HG03196 (cell line): Measurements from ENCODE around the gene SEPTIN7.

Experiments used
- ATAC-seq: cut with Tn5 transposase; IDR thresholded peaks from one replicate; pipeline ENCODE4 v1.9.1; 2021; ENCODE audit not compliant: unreplicated experiment

The SEPTIN7 gene

DNA sequence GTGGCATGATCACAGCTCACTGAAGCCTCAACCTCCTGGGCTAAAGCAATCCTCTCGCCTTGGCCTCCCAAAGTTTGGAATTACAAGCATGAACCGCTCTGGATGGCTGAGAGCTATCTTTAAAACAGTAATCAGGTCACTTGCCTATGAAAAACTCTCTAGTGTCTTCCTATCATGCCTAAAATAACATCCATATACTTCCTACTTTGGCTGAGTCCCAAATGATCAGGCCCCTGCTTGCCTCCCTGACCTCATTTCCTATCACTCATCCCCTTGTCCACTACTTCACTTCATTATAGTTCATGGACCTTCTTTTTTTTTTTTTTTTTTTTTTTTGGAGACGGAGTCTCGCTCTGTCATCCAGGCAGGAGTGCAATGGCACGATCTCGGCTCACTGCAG lies 28.0 kb downstream of the SEPTIN7 start:
- ATAC-seq, result no peak

GRCh38 chr7:35831208-35831607 lies 30.4 kb downstream of the SEPTIN7 start:
- no peak for ATAC-seq

GRCh38 chr7:35839860-35840854 lies 39.3 kb downstream of the SEPTIN7 start:
- ATAC-seq, result no peak

GRCh38 chr7:35846816-35847412 lies 46.1 kb downstream of the SEPTIN7 start:
- ATAC-seq, result no peak

DNA sequence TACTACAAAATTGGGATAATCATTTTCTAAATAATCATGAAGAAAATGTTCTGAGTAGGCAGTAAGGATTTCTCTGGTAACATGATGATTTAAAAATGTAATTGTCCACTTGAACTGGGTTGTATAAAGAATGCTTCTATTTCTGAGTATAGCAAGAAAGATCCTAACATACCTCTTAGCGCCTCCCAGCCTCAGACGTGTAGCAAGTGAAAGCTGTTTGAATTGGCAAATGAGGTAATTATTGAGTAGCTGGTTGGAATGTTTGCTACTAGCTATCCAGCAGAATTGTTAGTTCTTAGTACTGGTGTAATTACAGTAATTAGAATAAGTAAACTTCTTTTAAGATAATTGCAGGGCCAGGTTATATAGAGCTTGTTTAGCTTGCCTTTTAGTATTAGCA lies 47.9 kb downstream of the SEPTIN7 start:
- no peak for ATAC-seq

GRCh38 chr7:35849158-35849831 lies 48.4 kb downstream of the SEPTIN7 start:
- no peak for ATAC-seq

DNA sequence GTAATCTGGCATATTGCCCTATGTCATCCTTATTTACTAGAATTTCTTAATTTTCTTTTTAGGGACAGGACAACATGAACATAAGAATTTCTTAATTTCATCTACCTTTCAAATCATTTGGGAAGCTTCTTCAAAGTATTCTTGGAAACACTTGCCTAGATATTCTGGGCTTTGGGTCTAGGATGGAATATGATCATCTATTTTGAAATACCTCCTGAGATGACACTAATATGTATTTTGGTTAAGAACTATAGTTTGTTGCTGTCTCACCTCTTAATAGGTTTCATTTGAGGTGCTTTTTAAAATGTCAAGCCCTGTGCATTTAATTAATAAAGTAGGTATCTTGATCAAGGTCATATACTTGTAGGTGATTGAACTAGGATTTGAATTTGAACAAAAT lies 49.1 kb downstream of the SEPTIN7 start:
- no peak for ATAC-seq
